IMR-90 (cell line): Measurements from ENCODE around the gene DNAJC5G. TPM values are rescaled to one million over a fixed set of nuclear protein-coding genes. Genes with fewer than 3 reads are reported as not detected.

Experiments used
- ATAC-seq: fragments of 200-7000 bp; cut with Tn5 transposase; 2 replicates; pipeline ENCODE4 v1.9.1; 2020; ENCODE audit warnings: low read depth, mild to moderate bottlenecking, moderate library complexity
- BruUV-seq: library from RNA; stranded (reverse); fragments of 400-500 nt; replicated peaks from 2 replicates; lab custom pipeline; 2021; lab: Mats Ljungman, UMichigan
- CTCF ChIA-PET: fragments of 300-600 bp; formaldehyde crosslinking; extraction: SDS; loops from one replicate; lab custom pipeline; 2021; ENCODE audit warnings: antibody characterized with exemption; lab: Yijun Ruan, JAX
- POLR2A ChIA-PET: fragments of 300-600 bp; sonication (Branson Sonifier 250); formaldehyde crosslinking; loops from one replicate; lab custom pipeline; 2022; ENCODE audit warnings: antibody characterized with exemption; ENCODE audit not compliant: unreplicated experiment; lab: Charles Lee
- DNase-seq: peaks from one replicate; pipeline ENCODE4 v3.0.0; 2013
- H2AFZ ChIP-seq: replicated peaks from 2 replicates; pipeline ENCODE3; 2013; ENCODE audit warnings: low read length, mild to moderate bottlenecking; ENCODE audit not compliant: poor library complexity
- H2AK5ac ChIP-seq: 2 replicates; pipeline ENCODE4 v1.6.1; 2013; ENCODE audit warnings: low read depth, low read length, inconsistent platforms
- H2AK9ac ChIP-seq: replicated peaks from 2 replicates; pipeline ENCODE3; 2013; ENCODE audit warnings: mild to moderate bottlenecking, low read depth, low read length, moderate library complexity; ENCODE audit not compliant: poor library complexity
- H2BK120ac ChIP-seq: 2 replicates; pipeline ENCODE4 v1.6.1; 2013; ENCODE audit warnings: low read depth, low read length, inconsistent platforms
- H2BK15ac ChIP-seq: 3 replicates; pipeline ENCODE4 v1.6.1; 2013; ENCODE audit warnings: low read depth, low read length, inconsistent platforms
- H2BK20ac ChIP-seq: 2 replicates; pipeline ENCODE4 v1.6.1; 2013; ENCODE audit warnings: low read depth, mild to moderate bottlenecking, inconsistent platforms, low read length, moderate library complexity
- H2BK5ac ChIP-seq: 2 replicates; pipeline ENCODE4 v1.6.1; 2013; ENCODE audit warnings: mild to moderate bottlenecking, low read depth, low read length, inconsistent platforms; ENCODE audit not compliant: poor library complexity, severe bottlenecking
- H3K14ac ChIP-seq: replicated peaks from 2 replicates; pipeline ENCODE4 v1.6.1; 2013; ENCODE audit warnings: low read depth, low read length, inconsistent platforms
- H3K18ac ChIP-seq: 2 replicates; pipeline ENCODE4 v1.6.1; 2013; ENCODE audit warnings: low read depth, low read length, control low read depth
- H3K23ac ChIP-seq: 2 replicates; pipeline ENCODE4 v1.6.1; 2013; ENCODE audit warnings: low read depth, low read length, inconsistent platforms
- H3K27ac ChIP-seq: 2 replicates; pipeline ENCODE4 v1.5.1; 2013; ENCODE audit warnings: mild to moderate bottlenecking, control low read depth, low read length; ENCODE audit not compliant: insufficient read depth
- H3K27me3 ChIP-seq: 2 replicates; pipeline ENCODE4 v1.6.1; 2013; ENCODE audit warnings: low read length; ENCODE audit not compliant: control insufficient read depth, insufficient read depth
- H3K36me3 ChIP-seq: 2 replicates; pipeline ENCODE4 v1.6.1; 2013; ENCODE audit warnings: low read length, mixed read lengths; ENCODE audit not compliant: control insufficient read depth, insufficient read depth
- H3K4ac ChIP-seq: 2 replicates; pipeline ENCODE4 v1.6.1; 2013; ENCODE audit warnings: low read depth, low read length, inconsistent platforms
- H3K4me1 ChIP-seq: 2 replicates; pipeline ENCODE4 v1.6.1; 2013; ENCODE audit warnings: low read length, mixed read lengths; ENCODE audit not compliant: control insufficient read depth, insufficient read depth
- H3K4me2 ChIP-seq: 2 replicates; pipeline ENCODE4 v1.6.1; 2013; ENCODE audit warnings: low read depth, mild to moderate bottlenecking, control low read depth, low read length, moderate library complexity
- H3K4me3 ChIP-seq: 2 replicates; pipeline ENCODE4 v1.5.1; 2013; ENCODE audit warnings: low read depth, mild to moderate bottlenecking, control low read depth, low read length, moderate library complexity; ENCODE audit not compliant: insufficient read depth
- H3K56ac ChIP-seq: 2 replicates; pipeline ENCODE4 v1.6.1; 2013; ENCODE audit warnings: low read length, inconsistent platforms; ENCODE audit not compliant: insufficient read depth; ENCODE audit errors: extremely low read depth
- H3K79me1 ChIP-seq, 2 experiments: 2 replicates each; pipeline ENCODE4 v1.6.1; 2013; ENCODE audit warnings: low read length in 2 of 2, inconsistent platforms in 1 of 2, low read depth in 1 of 2
- H3K9ac ChIP-seq: 2 replicates; pipeline ENCODE4 v1.6.1; 2013; ENCODE audit warnings: low read depth, low read length, control low read depth
- H3K9me1 ChIP-seq: 2 replicates; pipeline ENCODE4 v1.6.1; 2013; ENCODE audit warnings: low read length, inconsistent platforms; ENCODE audit not compliant: insufficient read depth
- H3K9me3 ChIP-seq: 2 replicates; pipeline ENCODE4 v1.6.1; 2013; ENCODE audit warnings: low read length; ENCODE audit not compliant: control insufficient read depth, insufficient read depth
- H4K20me1 ChIP-seq: 2 replicates; pipeline ENCODE4 v1.6.1; 2013; ENCODE audit warnings: low read length, inconsistent platforms; ENCODE audit not compliant: insufficient read depth
- H4K5ac ChIP-seq: 2 replicates; pipeline ENCODE4 v1.6.1; 2013; ENCODE audit warnings: mild to moderate bottlenecking, low read depth, low read length, control low read depth
- H4K8ac ChIP-seq, 2 experiments: 2 replicates each; pipeline ENCODE4 v1.6.1; 2013; ENCODE audit warnings: low read depth in 2 of 2, low read length in 2 of 2, control low read depth in 1 of 2, inconsistent platforms in 1 of 2
- H4K91ac ChIP-seq: 2 replicates; pipeline ENCODE4 v1.6.1; 2013; ENCODE audit warnings: low read depth, low read length, inconsistent platforms; ENCODE audit not compliant: insufficient read depth
- BHLHE40 ChIP-seq: fragments of 150-350 bp; IDR thresholded peaks from 2 replicates; pipeline ENCODE4 v1.6.1; 2016; ENCODE audit warnings: mild to moderate bottlenecking, low read depth, low read length
- CHD1 ChIP-seq: IDR thresholded peaks from 2 replicates; pipeline ENCODE4 v1.6.1; 2012; ENCODE audit warnings: low read depth, low read length, improper control_type of control experiment
- FOS ChIP-seq: fragments of 150-350 bp; IDR thresholded peaks from 2 replicates; pipeline ENCODE4 v1.6.1; 2016; ENCODE audit warnings: low read depth, low read length
- MAFK ChIP-seq: IDR thresholded peaks from 2 replicates; pipeline ENCODE4 v1.6.1; 2012; ENCODE audit warnings: low read depth, low read length, improper control_type of control experiment
- MAZ ChIP-seq: IDR thresholded peaks from 2 replicates; pipeline ENCODE4 v1.6.1; 2012; ENCODE audit warnings: low read depth, mild to moderate bottlenecking, low read length, improper control_type of control experiment, moderate library complexity, borderline replicate concordance
- MXI1 ChIP-seq: IDR thresholded peaks from 2 replicates; pipeline ENCODE4 v1.6.1; 2012; ENCODE audit warnings: low read depth, mild to moderate bottlenecking, low read length, moderate library complexity, borderline replicate concordance
- NFE2L2 ChIP-seq: fragments of 150-350 bp; IDR thresholded peaks from 2 replicates; pipeline ENCODE4 v1.6.1; 2016; ENCODE audit warnings: low read depth, mild to moderate bottlenecking, low read length
- POLR2A ChIP-seq: IDR thresholded peaks from 2 replicates; pipeline ENCODE4 v1.6.1; 2012; ENCODE audit warnings: mild to moderate bottlenecking, low read depth, low read length
- RAD21 ChIP-seq: IDR thresholded peaks from 2 replicates; pipeline ENCODE4 v1.6.1; 2012; ENCODE audit warnings: low read length, improper control_type of control experiment
- RFX5 ChIP-seq: IDR thresholded peaks from 2 replicates; pipeline ENCODE4 v1.8.0; 2012; ENCODE audit warnings: low read depth, mild to moderate bottlenecking, low read length, moderate library complexity
- SMC3 ChIP-seq: fragments of 150-350 bp; IDR thresholded peaks from 2 replicates; pipeline ENCODE4 v1.6.1; 2016; ENCODE audit warnings: low read depth, mild to moderate bottlenecking, antibody characterized with exemption, low read length, moderate library complexity
- USF2 ChIP-seq: fragments of 150-350 bp; IDR thresholded peaks from 2 replicates; pipeline ENCODE4 v1.6.1; 2017; ENCODE audit warnings: mild to moderate bottlenecking, antibody characterized with exemption, low read length, low read depth
- WGBS, 2 experiments: methylation state at CpG; one replicate each; pipeline versions ENCODE4 v1.1.5 to v1.1.7; 2013; ENCODE audit warnings: missing lambda C conversion rate in 2 of 2; ENCODE audit not compliant: insufficient read length in 1 of 2; ENCODE audit errors: extremely low coverage in 2 of 2; 5-methylcytosine and 5-hydroxymethylcytosine counted together
- dilution Hi-C: fragments of 300-500 bp; cut with HindIII; formaldehyde crosslinking; loops from one replicate; pipeline ENCODE4 v1.14.3; 2018; ENCODE audit warnings: low sequenced_read_pairs; ENCODE audit not compliant: unreplicated experiment
- in situ Hi-C: fragments of 300-500 bp; cut with MboI; formaldehyde crosslinking; loops from 3 replicates; pipeline ENCODE4 v1.14.3; 2019; ENCODE audit warnings: low sequenced_read_pairs, inconsistent platforms, mixed read lengths
- intact Hi-C: fragments of 100-400 bp; cut with micrococcal nuclease; formaldehyde crosslinking; loops from 2 replicates; pipeline ENCODE4 v1.10.0; 2022
- polyA plus RNA-seq, 3 experiments: library from polyadenylated mRNA; depleted of rRNA; stranded (reverse); fragments of >200 nt; gene quantifications; 2 replicates each; pipeline ENCODE4 v1.2.3, GENCODE V29; 2012; ENCODE audit warnings: low replicate concordance in 1 of 3
- total RNA-seq: library from RNA; depleted of rRNA; stranded (reverse); fragments of >200 nt; gene quantifications from 2 replicates; pipeline ENCODE4 v1.2.3, GENCODE V29; 2012
- TF ChIP-seq, protein P1 (sequence below): fragments of 150-350 bp; IDR thresholded peaks from 2 replicates; pipeline ENCODE4 v1.6.1; 2016; ENCODE audit warnings: low read depth, mild to moderate bottlenecking, low read length, moderate library complexity, borderline replicate concordance

DNAJC5G gene
- total and polyA plus RNA-seq, 2 of the 4 experiments (the other 2 are of a cell fraction), result not detected

DNA sequence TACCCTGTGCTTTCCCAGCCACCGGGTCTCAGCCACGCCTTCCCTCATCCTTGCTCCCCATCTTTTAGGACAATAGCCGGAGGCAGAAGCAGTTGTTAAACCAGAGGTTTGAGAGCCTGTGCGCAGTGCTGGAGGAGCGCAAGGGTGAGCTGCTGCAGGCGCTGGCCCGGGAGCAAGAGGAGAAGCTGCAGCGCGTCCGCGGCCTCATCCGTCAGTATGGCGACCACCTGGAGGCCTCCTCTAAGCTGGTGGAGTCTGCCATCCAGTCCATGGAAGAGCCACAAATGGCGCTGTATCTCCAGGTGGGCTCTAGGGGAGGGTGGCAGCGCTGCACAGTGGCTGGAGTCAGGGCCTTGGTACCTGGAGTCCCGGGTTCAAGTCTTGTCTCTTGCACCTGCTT lies 30.3 kb downstream of the DNAJC5G start:
- Histone ChIP-seq H3K36me3 (peaks cover 8% of the 10 kb centered on the region), H3K18ac (no peak overlapping the region), H2BK120ac (no peak overlapping the region), H2AK5ac (no peak overlapping the region), H4K8ac (no peak overlapping the region), H3K9ac (no peak overlapping the region), H4K91ac (no peak overlapping the region), H3K4me1 (no peaks in the 10 kb centered on the region; the same call in 1 of the 2 replicates), H3K27me3 (peaks cover 41% of the 10 kb centered on the region), H3K9me3 (no peaks in the 10 kb centered on the region; the same call in 1 of the 2 replicates), H3K56ac (no peak overlapping the region), H2AFZ (no peak overlapping the region), H2AK9ac (no peak overlapping the region), H3K9me1 (no peaks in the 10 kb centered on the region; the same call in 1 of the 2 replicates), H4K5ac (no peak overlapping the region), H2BK15ac (no peak overlapping the region), H3K27ac (no peak overlapping the region), H3K4me3 (no peak overlapping the region), H3K4ac (no peak overlapping the region), H3K79me1 (no peaks in the 10 kb centered on the region), H4K20me1 (peaks cover 10% of the 10 kb centered on the region), H3K14ac (no peak overlapping the region), H3K23ac (no peak overlapping the region), H2BK20ac (no peak overlapping the region), H3K4me2 (no peak overlapping the region), H2BK5ac (no peak overlapping the region)
- dilution Hi-C loops (no loop called here), intact Hi-C loops (no loop called here), in situ Hi-C loops (no loop called here)
- WGBS, 2 experiments, result 95% methylated on average over 9 of the region's 16 CpGs; no CpG with 5 or more reads in 1 of the 2 experiments
- ChIA-PET CTCF (interaction anchor here (0.5 kb wide), 1 partner anchor 135 kb away, joined by 3 read pairs; no protein-coding TSS in a partner anchor), POLR2A (no interaction called here)
- BruUV-seq, result no TSS peak
- no peak for TF ChIP-seq BHLHE40
- TF ChIP-seq SMC3, result no peak
- TF ChIP-seq USF2, result no peak
- TF ChIP-seq FOS, result no peak
- no peak for TF ChIP-seq NFE2L2
- no peak for TF ChIP-seq MAFK
- TF ChIP-seq CHD1, result no peak
- no peak for TF ChIP-seq RAD21
- TF ChIP-seq RFX5, result no peak
- TF ChIP-seq MXI1, result no peak
- TF ChIP-seq POLR2A, result no peak
- TF ChIP-seq, protein P1, sequence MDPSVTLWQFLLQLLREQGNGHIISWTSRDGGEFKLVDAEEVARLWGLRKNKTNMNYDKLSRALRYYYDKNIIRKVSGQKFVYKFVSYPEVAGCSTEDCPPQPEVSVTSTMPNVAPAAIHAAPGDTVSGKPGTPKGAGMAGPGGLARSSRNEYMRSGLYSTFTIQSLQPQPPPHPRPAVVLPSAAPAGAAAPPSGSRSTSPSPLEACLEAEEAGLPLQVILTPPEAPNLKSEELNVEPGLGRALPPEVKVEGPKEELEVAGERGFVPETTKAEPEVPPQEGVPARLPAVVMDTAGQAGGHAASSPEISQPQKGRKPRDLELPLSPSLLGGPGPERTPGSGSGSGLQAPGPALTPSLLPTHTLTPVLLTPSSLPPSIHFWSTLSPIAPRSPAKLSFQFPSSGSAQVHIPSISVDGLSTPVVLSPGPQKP, result no peak
- TF ChIP-seq MAZ, result no peak
- DNase-seq (no peak), ATAC-seq (no peak)
